ENCODE measurements around the gene PLCB1. TPM values are rescaled to one million over a fixed set of nuclear protein-coding genes. Genes with fewer than 3 reads are reported as not detected.

PLCB1 gene
- total RNA-seq, 1 donor from 2014 or later, result 10.8 TPM

- Mint-ChIP-seq H3K27me3 (ENCODE audit: low read depth) (peaks cover 5% of the 10 kb centered on the region), H3K27ac (ENCODE audit: unreplicated experiment) (no peak overlapping the region), H3K4me3 (ENCODE audit: unreplicated experiment) (no peak overlapping the region), H3K4me1 (ENCODE audit: low read depth) (peaks cover under 1% of the 10 kb centered on the region), H3K9me3 (ENCODE audit: low read depth) (no peaks in the 10 kb centered on the region), H3K36me3 (ENCODE audit: low read depth) (no peaks in the 10 kb centered on the region)
- no peak for TF ChIP-seq CTCF (IDR thresholded peaks at IDR 0.05)
- DNase-seq (ENCODE audit: low spot score), result no peak
Measured at GRCh38 chr20:8366303-8366923, 234.3 kb downstream of the PLCB1 start.

- peaks cover 5% of the 10 kb centered on the region for H3K27me3 Mint-ChIP-seq (ENCODE audit: low read depth)
- DNase-seq (ENCODE audit: low spot score), result no peak
- TF ChIP-seq CTCF (IDR thresholded peaks at IDR 0.05), result no peak
- no peak overlapping the region for H3K27ac Mint-ChIP-seq (ENCODE audit: unreplicated experiment)
- no peaks in the 10 kb centered on the region for H3K36me3 Mint-ChIP-seq (ENCODE audit: low read depth)
- H3K9me3 Mint-ChIP-seq (ENCODE audit: low read depth), result no peaks in the 10 kb centered on the region
- no peaks in the 10 kb centered on the region for H3K4me1 Mint-ChIP-seq (ENCODE audit: low read depth)
- H3K4me3 Mint-ChIP-seq (ENCODE audit: unreplicated experiment), result no peak overlapping the region
Measured at GRCh38 chr20:8367689-8368088, 235.6 kb downstream of the PLCB1 start.

- H3K27me3 Mint-ChIP-seq (ENCODE audit: low read depth), result peaks cover 5% of the 10 kb centered on the region
- no peak for TF ChIP-seq CTCF (IDR thresholded peaks at IDR 0.05)
- H3K9me3 Mint-ChIP-seq (ENCODE audit: low read depth), result no peaks in the 10 kb centered on the region
- no peak for DNase-seq (ENCODE audit: low spot score)
- H3K4me3 Mint-ChIP-seq (ENCODE audit: unreplicated experiment), result no peak overlapping the region
- H3K4me1 Mint-ChIP-seq (ENCODE audit: low read depth), result no peaks in the 10 kb centered on the region
- no peaks in the 10 kb centered on the region for H3K36me3 Mint-ChIP-seq (ENCODE audit: low read depth)
- no peak overlapping the region for H3K27ac Mint-ChIP-seq (ENCODE audit: unreplicated experiment)
Measured at GRCh38 chr20:8368670-8369069, 236.6 kb downstream of the PLCB1 start.

- no peaks in the 10 kb centered on the region for H3K9me3 Mint-ChIP-seq (ENCODE audit: low read depth)
- H3K4me3 Mint-ChIP-seq (ENCODE audit: unreplicated experiment), result no peak overlapping the region
- H3K27ac Mint-ChIP-seq (ENCODE audit: unreplicated experiment), result no peak overlapping the region
- DNase-seq (ENCODE audit: low spot score), result no peak
- no peak for TF ChIP-seq CTCF (IDR thresholded peaks at IDR 0.05)
- H3K4me1 Mint-ChIP-seq (ENCODE audit: low read depth), result no peaks in the 10 kb centered on the region
- H3K36me3 Mint-ChIP-seq (ENCODE audit: low read depth), result no peaks in the 10 kb centered on the region
- peaks cover 5% of the 10 kb centered on the region for H3K27me3 Mint-ChIP-seq (ENCODE audit: low read depth)
Measured at GRCh38 chr20:8369311-8369710, 237.2 kb downstream of the PLCB1 start.

- H3K27ac Mint-ChIP-seq (ENCODE audit: unreplicated experiment), result no peak overlapping the region
- peaks cover 14% of the 10 kb centered on the region for H3K4me1 Mint-ChIP-seq (ENCODE audit: low read depth)
- no peaks in the 10 kb centered on the region for H3K9me3 Mint-ChIP-seq (ENCODE audit: low read depth)
- no peaks in the 10 kb centered on the region for H3K36me3 Mint-ChIP-seq (ENCODE audit: low read depth)
- TF ChIP-seq CTCF (IDR thresholded peaks at IDR 0.05), result no peak
- no peak overlapping the region for H3K4me3 Mint-ChIP-seq (ENCODE audit: unreplicated experiment)
- no peak for DNase-seq (ENCODE audit: low spot score)
- H3K27me3 Mint-ChIP-seq (ENCODE audit: low read depth), result peaks cover 5% of the 10 kb centered on the region
Measured at GRCh38 chr20:8370774-8371173, 238.7 kb downstream of the PLCB1 start.

Data from chondrocyte (in vitro differentiated cells).